Muscle of back (tissue), 11 donors: Measurements from ENCODE around the gene MTARC1. TPM values are rescaled to one million over a fixed set of nuclear protein-coding genes. Genes with fewer than 3 reads are reported as not detected.

Experiments used
- DNase-seq, 3 donors: peaks; one replicate each; pipeline versions ENCODE4 v3.0.0 to v3.0.0-alpha.2; 2013
- polyA plus RNA-seq, 10 donors: library from polyadenylated mRNA; unstranded; fragments of 120-200 nt; gene quantifications; one replicate each; pipeline ENCODE4 v1.2.1, GENCODE V29; 2013; ENCODE audit not compliant: insufficient read length in 10 of 10

MTARC1 gene
- polyA plus RNA-seq, 10 donors, result 2.8 to 11.2 (median 5.9) TPM

GRCh38 chr1:220768126-220768601, 18.5 kb upstream of the MTARC1 start:
- no peak for DNase-seq

GRCh38 chr1:220769205-220769604, 17.5 kb upstream of the MTARC1 start:
- DNase-seq, result no peak

- no peak for DNase-seq
These were observed 16.3 kb upstream of the MTARC1 start for GRCh38 chr1:220770245-220770913.

GRCh38 chr1:220772846-220773245, 13.9 kb upstream of the MTARC1 start:
- no peak for DNase-seq

GRCh38 chr1:220775240-220775853, 11.4 kb upstream of the MTARC1 start:
- DNase-seq, result no peak

GRCh38 chr1:220776254-220776653, 10.5 kb upstream of the MTARC1 start:
- DNase-seq, result no peak

- peak; percentile 58 to 83 (median 74) for DNase-seq
These were observed 9.9 kb upstream of the MTARC1 start for GRCh38 chr1:220776720-220777326.

- DNase-seq, result no peak
These were observed 3.3 kb upstream of the MTARC1 start for GRCh38 chr1:220783453-220783852.

- DNase-seq, result no peak
These were observed 2.0 kb upstream of the MTARC1 start for GRCh38 chr1:220784751-220785150.

- DNase-seq, result no peak
These were observed 1.3 kb upstream of the MTARC1 start for GRCh38 chr1:220785166-220786056.

GRCh38 chr1:220786057-220786336, 716 bp upstream of the MTARC1 start:
- DNase-seq, result peak in 1 of 3 donors; percentile 15

- DNase-seq, result no peak
These were observed 431 bp downstream of the MTARC1 start for GRCh38 chr1:220787069-220787619.

GRCh38 chr1:220788900-220789299, 2.2 kb downstream of the MTARC1 start:
- DNase-seq, result no peak

- no peak for DNase-seq
These were observed 2.9 kb downstream of the MTARC1 start for GRCh38 chr1:220789532-220790147.

GRCh38 chr1:220791285-220791684, 4.6 kb downstream of the MTARC1 start:
- DNase-seq, result no peak

GRCh38 chr1:220791956-220792355, 5.2 kb downstream of the MTARC1 start:
- DNase-seq, result peak in 1 of 3 donors; percentile 37

- no peak for DNase-seq
These were observed 9.8 kb downstream of the MTARC1 start for GRCh38 chr1:220796530-220796929.

- DNase-seq, result no peak
These were observed 10.3 kb downstream of the MTARC1 start for GRCh38 chr1:220797044-220797443.

GRCh38 chr1:220797553-220797952, 10.8 kb downstream of the MTARC1 start:
- DNase-seq, result no peak

- no peak for DNase-seq
These were observed 11.6 kb downstream of the MTARC1 start for GRCh38 chr1:220798338-220798737.

- DNase-seq, result no peak
These were observed 13.5 kb downstream of the MTARC1 start for GRCh38 chr1:220800262-220800661.
